8988T (cell line): ENCODE results near the gene MRGPRG.

ENCODE experiments used
- DNase-seq: peaks from one replicate; pipeline ENCODE4 v3.0.0; 2011

MRGPRG gene

DNA sequence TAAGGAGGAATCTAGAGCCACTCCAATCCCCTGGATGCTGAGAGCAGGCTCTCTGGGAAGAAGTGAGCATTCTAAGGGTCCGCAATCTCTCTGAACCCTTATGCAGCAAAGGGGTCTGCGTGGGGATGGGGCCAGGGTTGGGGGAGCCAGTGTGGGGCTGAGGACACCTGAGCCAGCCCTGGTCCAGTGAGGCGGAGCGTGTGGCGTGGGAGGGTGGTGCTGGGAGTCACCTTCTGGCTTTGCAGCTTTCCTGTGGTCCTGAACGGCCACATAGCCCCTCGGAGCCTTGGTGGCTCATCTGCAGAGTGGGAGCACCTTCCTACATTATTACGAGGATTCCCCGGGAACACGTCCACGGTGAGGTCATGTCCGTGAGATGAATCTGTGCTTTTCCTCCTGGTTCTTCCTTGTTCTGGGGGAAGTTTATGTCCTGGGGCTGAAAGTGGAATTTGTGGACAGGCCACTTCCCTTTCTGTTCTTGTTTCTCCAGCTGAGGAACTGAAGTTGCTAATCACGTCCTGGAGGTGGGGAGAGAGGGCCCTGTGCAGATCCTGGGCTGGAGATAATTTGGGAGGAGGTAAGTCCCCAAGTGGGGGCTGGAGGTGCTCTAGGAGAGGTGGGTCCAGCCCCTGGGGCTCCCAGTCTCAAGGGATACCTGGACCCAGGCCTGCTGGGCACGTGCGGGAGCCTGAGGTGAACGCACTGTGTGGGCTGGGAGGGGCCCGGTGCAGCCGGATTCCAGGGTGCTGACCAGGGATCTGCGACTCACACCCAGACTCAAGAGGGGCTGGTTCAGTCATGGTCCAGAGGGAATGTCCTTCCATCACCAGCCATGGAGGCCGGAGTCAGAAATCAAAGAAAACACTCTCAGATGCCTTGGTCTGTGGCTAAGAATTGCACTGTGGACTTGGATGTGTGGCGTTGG lies 7.5 kb upstream of the MRGPRG start:
- DNase-seq: peak; percentile 31

- DNase-seq: peak; percentile 16
Observed at GRCh38 chr11:3225159-3225758, 6.6 kb upstream of the MRGPRG start.

DNA sequence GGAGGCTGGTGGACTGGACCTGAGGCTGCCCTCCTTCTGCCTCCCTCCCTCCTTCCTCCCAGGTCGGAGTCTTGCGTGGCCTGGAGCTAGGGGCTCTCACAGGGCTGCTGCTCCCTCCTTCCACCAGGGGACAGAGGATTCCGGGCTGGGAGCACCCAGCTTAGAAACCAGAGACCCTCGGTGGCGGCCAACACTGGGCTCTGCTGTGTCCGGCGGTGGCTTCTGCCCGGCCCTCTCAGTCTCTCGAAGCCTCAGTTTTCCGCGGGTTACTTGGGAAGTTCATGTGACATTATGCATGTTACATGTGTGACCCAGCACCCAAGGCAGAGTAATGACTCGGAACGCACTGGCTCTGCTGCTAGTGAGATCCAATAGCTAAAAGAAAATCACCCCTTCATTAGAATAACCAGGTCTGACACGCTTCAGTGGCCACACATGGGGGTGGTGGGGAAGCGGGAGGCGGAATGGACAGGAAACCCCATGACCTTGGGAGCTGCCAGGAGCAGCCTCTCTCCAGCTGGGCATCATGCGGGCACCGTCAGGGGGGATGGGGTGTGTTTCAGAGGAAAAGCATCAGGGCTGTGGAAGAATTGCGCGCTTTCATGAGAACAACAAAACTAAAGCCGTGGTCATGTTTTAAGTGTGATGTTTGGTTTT lies 5.9 kb upstream of the MRGPRG start:
- DNase-seq: peak; percentile 32

- peak; percentile 29 for DNase-seq
Observed at GRCh38 chr11:3223932-3224381, 5.3 kb upstream of the MRGPRG start.

- peak; percentile 22 for DNase-seq
Observed at GRCh38 chr11:3222941-3223915, 4.6 kb upstream of the MRGPRG start.

- DNase-seq: peak; percentile 45
Observed at GRCh38 chr11:3222003-3222855, 3.6 kb upstream of the MRGPRG start.

GRCh38 chr11:3221408-3222002 lies 2.9 kb upstream of the MRGPRG start:
- peak; percentile 16 for DNase-seq

DNA sequence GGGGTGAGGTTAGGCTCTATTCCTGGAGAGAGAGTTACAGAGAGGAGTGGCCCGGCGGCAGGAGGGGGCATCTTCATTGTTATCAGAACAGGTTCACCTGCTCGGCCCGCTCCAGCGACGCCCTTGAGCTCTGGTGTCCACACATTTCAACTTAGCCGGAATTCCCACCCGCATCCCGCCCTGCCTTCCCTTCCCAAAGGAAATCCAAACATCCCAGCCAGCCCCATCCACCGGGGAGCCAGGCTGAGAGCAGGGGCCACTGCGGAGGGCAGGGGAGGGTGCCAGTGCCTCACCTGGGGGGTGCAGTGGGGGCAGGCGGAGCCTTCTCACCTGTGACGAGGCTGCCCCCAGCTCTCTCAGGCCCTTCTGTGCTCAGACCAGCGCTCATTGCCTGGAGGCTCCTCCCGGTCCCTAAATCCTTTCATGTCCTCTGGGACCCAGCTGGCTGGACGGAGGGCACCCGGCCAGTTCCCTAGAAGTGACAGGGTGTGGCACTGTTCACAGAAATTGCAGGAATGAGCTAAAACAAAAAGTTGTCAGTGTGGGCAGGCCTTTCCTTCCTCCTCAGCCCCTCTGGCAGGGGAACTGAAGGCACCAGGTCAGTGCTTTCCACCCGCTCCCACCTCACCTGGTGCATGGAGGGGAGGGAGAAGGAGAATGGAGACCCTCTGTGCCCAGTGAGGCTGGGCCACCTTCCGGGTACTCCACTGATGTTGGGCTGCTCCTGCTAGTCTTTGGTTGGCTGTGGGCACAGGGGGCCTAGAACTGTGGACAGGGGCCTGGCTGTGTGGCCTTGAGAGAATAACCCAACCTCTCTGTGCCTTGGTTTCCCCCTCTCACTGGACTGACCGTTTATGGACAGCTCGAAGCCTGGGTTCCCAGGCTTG lies 2.2 kb upstream of the MRGPRG start:
- peak; percentile 72 for DNase-seq

DNA sequence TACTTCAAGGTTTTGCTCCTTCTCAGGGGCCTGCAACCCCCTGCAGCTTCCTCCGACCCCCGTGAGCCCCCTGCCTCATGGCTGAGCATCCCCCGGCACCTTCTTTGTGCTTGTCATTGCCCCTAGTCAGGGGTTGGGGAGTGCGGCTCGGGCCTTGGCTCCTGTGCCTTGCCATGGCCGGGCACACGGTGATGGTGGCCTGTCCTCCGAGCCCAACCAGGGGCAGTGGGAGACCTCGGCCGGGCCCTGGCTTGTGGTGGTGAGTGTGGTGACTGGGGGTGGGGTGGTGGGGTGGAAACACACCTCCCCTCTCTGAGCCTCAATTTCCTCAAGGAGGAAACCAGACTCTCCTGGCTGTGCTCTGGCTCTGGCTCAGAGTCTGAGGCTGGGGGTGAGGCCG lies 1.5 kb upstream of the MRGPRG start:
- no peak for DNase-seq

DNA sequence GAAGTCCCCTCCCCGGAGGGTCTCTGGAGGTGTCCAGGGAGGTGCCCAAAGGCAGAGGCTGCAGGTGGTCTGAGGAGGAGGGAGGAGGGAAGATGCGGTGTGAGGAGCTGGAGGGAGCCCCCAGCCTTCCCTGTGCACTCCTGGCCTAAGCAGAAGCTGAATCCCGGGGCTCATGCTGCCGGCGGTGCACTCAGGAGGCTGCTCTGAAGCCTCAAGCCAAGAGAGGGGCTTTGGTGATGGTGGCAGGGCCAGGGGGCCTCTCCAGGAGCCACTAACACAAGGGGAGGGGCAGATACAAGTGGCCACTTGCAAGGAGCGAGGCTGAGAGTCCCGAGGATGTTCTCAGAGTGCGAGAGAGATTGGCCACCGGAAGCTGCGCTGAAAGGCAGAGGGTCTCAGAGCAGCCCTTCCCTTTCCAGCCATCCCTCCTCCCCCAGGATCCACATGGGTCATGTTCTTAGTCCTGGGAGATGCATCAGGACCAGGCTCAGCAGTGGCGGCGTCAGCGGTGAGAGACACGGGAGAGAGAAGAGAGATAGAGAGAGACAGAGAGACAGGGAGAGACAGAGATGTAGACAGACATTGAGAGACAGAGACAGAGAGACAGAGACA lies 774 bp upstream of the MRGPRG start:
- peak; percentile 43 for DNase-seq

- DNase-seq: no peak
Observed at GRCh38 chr11:3217818-3218482, 663 bp downstream of the MRGPRG start.

GRCh38 chr11:3216027-3216525 lies 2.5 kb downstream of the MRGPRG start:
- DNase-seq: no peak

- DNase-seq: peak; percentile 27
Observed at GRCh38 chr11:3215346-3216026, 3.1 kb downstream of the MRGPRG start.

- DNase-seq: no peak
Observed at GRCh38 chr11:3214420-3214699, 4.3 kb downstream of the MRGPRG start.

DNA sequence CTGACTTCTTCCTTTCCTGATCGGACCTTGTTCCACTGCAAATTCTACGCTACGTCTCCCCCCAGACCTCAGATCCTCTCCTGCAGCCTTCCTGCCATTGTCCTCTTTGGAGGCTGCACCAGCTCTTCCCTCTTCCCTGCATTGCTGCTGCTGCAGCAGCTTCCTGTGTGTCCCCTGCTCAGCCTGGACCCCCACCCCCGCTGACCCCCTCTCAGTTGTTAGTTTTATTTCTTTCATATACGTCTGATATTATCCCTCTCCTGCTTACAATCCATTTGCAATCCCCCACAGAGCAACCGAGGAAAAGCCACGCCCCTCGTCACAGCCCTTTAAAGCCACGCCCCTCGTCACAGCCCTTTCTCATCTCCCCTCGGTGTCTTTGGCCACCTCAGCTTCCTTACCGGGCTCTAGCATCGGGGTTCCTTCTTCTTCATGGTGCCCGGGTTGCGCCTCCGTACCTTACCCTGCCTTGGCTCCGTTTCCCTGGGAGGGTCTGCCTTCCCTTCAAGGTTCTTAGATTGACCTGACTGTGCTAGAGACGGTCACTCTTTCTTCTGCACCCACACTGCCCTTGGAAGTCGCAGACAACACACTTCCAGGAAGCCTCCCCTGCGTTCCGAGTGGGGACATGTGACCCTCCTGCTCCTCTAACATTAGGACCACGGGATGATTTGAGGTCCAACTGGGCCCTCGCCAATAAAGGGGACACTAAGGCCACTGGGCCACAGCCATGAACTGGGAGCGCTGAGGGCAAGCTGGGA lies 4.8 kb downstream of the MRGPRG start:
- no peak for DNase-seq

- DNase-seq: no peak
Observed at GRCh38 chr11:3208272-3208671, 10.3 kb downstream of the MRGPRG start.

DNA sequence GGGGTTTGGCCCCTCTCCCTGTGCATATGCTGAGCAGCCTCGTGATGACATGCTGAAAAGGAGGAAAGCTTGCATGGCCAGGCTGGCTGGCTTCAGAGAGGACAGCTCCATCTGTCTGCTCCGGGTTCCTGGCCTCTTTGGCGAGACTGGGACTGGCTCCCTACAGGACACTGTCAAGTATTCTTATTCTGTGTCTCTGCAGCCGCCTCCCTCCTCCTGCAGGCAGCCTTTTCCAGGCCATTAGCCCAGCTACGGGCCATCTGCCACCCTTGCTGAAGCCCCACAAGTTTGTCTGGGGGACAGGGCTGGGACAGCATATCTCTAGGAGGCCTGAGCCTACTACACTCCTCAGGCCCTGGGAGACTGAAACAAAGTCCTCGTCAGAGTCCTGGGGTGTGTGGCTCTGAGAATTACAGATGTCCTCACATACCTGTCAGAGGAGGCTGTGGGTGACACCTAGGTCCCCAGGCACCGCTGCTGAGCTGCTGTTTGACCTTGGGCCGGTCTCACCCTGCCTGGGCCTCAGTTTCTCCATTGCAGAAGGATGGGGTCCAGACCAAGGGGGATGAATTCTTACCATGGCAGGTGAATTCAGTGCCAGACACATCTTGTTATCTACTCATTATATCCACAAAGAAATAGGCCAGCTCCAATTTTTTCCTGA lies 11.0 kb downstream of the MRGPRG start:
- no peak for DNase-seq
